22Rv1 (cell line): ENCODE data around the gene KCNAB3.

Experiments used
- H3K27ac ChIP-seq: fragments of 450-650 bp; 2 replicates; pipeline ENCODE4 v1.5.1; 2017
- CTCF ChIP-seq: fragments of 450-650 bp; IDR thresholded peaks from 2 replicates; pipeline ENCODE4 v1.5.1; 2017; ENCODE audit warnings: mild to moderate bottlenecking
- ZFX ChIP-seq: fragments of 450-650 bp; IDR thresholded peaks from 2 replicates; pipeline ENCODE4 v1.6.1; 2017; ENCODE audit warnings: antibody characterized with exemption, borderline replicate concordance

The KCNAB3 gene

GRCh38 chr17:7883781-7884386, 45.8 kb downstream of the KCNAB3 start:
- peak overlapping the region; percentile 100 for H3K27ac ChIP-seq
- no peak for TF ChIP-seq CTCF
- TF ChIP-seq ZFX, result no peak

- TF ChIP-seq ZFX, result no peak
- no peak for TF ChIP-seq CTCF
- H3K27ac ChIP-seq, result peak overlapping the region; percentile 100
Observed at GRCh38 chr17:7882629-7883028, 47.0 kb downstream of the KCNAB3 start.

GRCh38 chr17:7882068-7882467, 47.6 kb downstream of the KCNAB3 start:
- H3K27ac ChIP-seq, result peak overlapping the region; percentile 100; the same call in 1 of the 2 replicates
- no peak for TF ChIP-seq ZFX
- no peak for TF ChIP-seq CTCF

GRCh38 chr17:7881276-7882054, 48.2 kb downstream of the KCNAB3 start:
- peak overlapping the region; percentile 100 for H3K27ac ChIP-seq
- TF ChIP-seq CTCF, result no peak
- no peak for TF ChIP-seq ZFX

GRCh38 chr17:7880076-7880868, 49.4 kb downstream of the KCNAB3 start:
- H3K27ac ChIP-seq, result peak overlapping the region; percentile 100
- TF ChIP-seq CTCF (no peak), ZFX (no peak)

GRCh38 chr17:7878234-7878633, 51.4 kb downstream of the KCNAB3 start:
- TF ChIP-seq ZFX, result no peak
- TF ChIP-seq CTCF, result no peak
- H3K27ac ChIP-seq, result no peak overlapping the region
